ENCODE measurements around the gene TBX3. TPM values are rescaled to one million over a fixed set of nuclear protein-coding genes. Genes with fewer than 3 reads are reported as not detected.

TBX3 gene
- total and polyA plus RNA-seq, 5 donors from 2014 or later, result not detected

GRCh38 chr12:114689075-114689994, 5.4 kb upstream of the TBX3 start:
- ATAC-seq (ENCODE audit: low read depth in 2 of 2), result no peak
- peaks cover 34% of the 10 kb centered on the region for H3K27me3 ChIP-seq (ENCODE audit: control insufficient read depth, insufficient read depth, low read length)
- no peaks in the 10 kb centered on the region for H3K9me3 ChIP-seq (ENCODE audit: control insufficient read depth in 2 of 2, low read length in 2 of 2)
- no peak overlapping the region for H3K27ac ChIP-seq (ENCODE audit: insufficient read depth, low read length, poor library complexity, severe bottlenecking)
- peaks cover 93% of the 10 kb centered on the region for H3K27me3 Mint-ChIP-seq
- H3K9me3 Mint-ChIP-seq, result peaks cover 0 to 8% (median 0%) of the 10 kb centered on the region in 7 donors
- no peak overlapping the region for H3K4me3 ChIP-seq (ENCODE audit: low read depth, low read length)
- peak overlapping the region in 1 of 4 donors; percentile 48 for H3K4me3 Mint-ChIP-seq
- H3K36me3 Mint-ChIP-seq, result peaks cover 4% of the 10 kb centered on the region
- no peaks in the 10 kb centered on the region for H3K36me3 ChIP-seq (ENCODE audit: control insufficient read depth, insufficient read depth, low read length)
- H3K4me1 ChIP-seq (ENCODE audit: control insufficient read depth, insufficient read depth, low read length, poor library complexity, severe bottlenecking), result peaks cover 7% of the 10 kb centered on the region
- no peak overlapping the region for H3K27ac Mint-ChIP-seq
- no peak for DNase-seq
- H3K4me1 Mint-ChIP-seq, result peaks cover 0 to 31% (median 4%) of the 10 kb centered on the region in 4 donors

- Histone ChIP-seq H3K4me1 (ENCODE audit: control insufficient read depth, insufficient read depth, low read length, poor library complexity, severe bottlenecking) (peaks cover 16% of the 10 kb centered on the region), H3K9me3 (ENCODE audit: control insufficient read depth in 2 of 2, low read length in 2 of 2) (no peaks in the 10 kb centered on the region), H3K4me3 (ENCODE audit: low read depth, low read length) (no peak overlapping the region), H3K27ac (ENCODE audit: insufficient read depth, low read length, poor library complexity, severe bottlenecking) (no peak overlapping the region), H3K36me3 (ENCODE audit: control insufficient read depth, insufficient read depth, low read length) (no peaks in the 10 kb centered on the region), H3K27me3 (ENCODE audit: control insufficient read depth, insufficient read depth, low read length) (peaks cover 31% of the 10 kb centered on the region)
- ATAC-seq (ENCODE audit: low read depth in 2 of 2) (no peak), DNase-seq (no peak)
- peaks cover 93% of the 10 kb centered on the region for H3K27me3 Mint-ChIP-seq
- peaks cover 4% of the 10 kb centered on the region for H3K36me3 Mint-ChIP-seq
- peak overlapping the region in 2 of 4 donors; percentile 38 to 66 for H3K4me3 Mint-ChIP-seq
- H3K4me1 Mint-ChIP-seq, result peaks cover 0 to 41% (median 12%) of the 10 kb centered on the region in 4 donors
- H3K27ac Mint-ChIP-seq, result no peak overlapping the region
- H3K9me3 Mint-ChIP-seq, result peaks cover 0 to 15% (median 0%) of the 10 kb centered on the region in 7 donors
These were observed 4.4 kb upstream of the TBX3 start for GRCh38 chr12:114688256-114688845.

GRCh38 chr12:114687802-114688201, 3.8 kb upstream of the TBX3 start:
- peaks cover 4% of the 10 kb centered on the region for H3K36me3 Mint-ChIP-seq
- no peak overlapping the region for H3K4me3 ChIP-seq (ENCODE audit: low read depth, low read length)
- peaks cover 0 to 45% (median 14%) of the 10 kb centered on the region in 4 donors for H3K4me1 Mint-ChIP-seq
- H3K9me3 ChIP-seq (ENCODE audit: control insufficient read depth in 2 of 2, low read length in 2 of 2), result no peaks in the 10 kb centered on the region
- no peak overlapping the region for H3K27ac ChIP-seq (ENCODE audit: insufficient read depth, low read length, poor library complexity, severe bottlenecking)
- peaks cover 93% of the 10 kb centered on the region for H3K27me3 Mint-ChIP-seq
- H3K27me3 ChIP-seq (ENCODE audit: control insufficient read depth, insufficient read depth, low read length), result peaks cover 28% of the 10 kb centered on the region
- ATAC-seq (ENCODE audit: low read depth in 2 of 2) (no peak), DNase-seq (no peak)
- peaks cover 0 to 15% (median 0%) of the 10 kb centered on the region in 7 donors for H3K9me3 Mint-ChIP-seq
- H3K27ac Mint-ChIP-seq, result no peak overlapping the region
- peaks cover 22% of the 10 kb centered on the region for H3K4me1 ChIP-seq (ENCODE audit: control insufficient read depth, insufficient read depth, low read length, poor library complexity, severe bottlenecking)
- H3K4me3 Mint-ChIP-seq, result peak overlapping the region in 1 of 4 donors; percentile 66
- no peaks in the 10 kb centered on the region for H3K36me3 ChIP-seq (ENCODE audit: control insufficient read depth, insufficient read depth, low read length)

- ATAC-seq (ENCODE audit: low read depth in 2 of 2) (no peak), DNase-seq (no peak)
- H3K27me3 Mint-ChIP-seq, result peaks cover 92% of the 10 kb centered on the region
- Histone ChIP-seq H3K4me1 (ENCODE audit: control insufficient read depth, insufficient read depth, low read length, poor library complexity, severe bottlenecking) (peaks cover 22% of the 10 kb centered on the region), H3K9me3 (ENCODE audit: control insufficient read depth in 2 of 2, low read length in 2 of 2) (no peaks in the 10 kb centered on the region), H3K4me3 (ENCODE audit: low read depth, low read length) (no peak overlapping the region), H3K27me3 (ENCODE audit: control insufficient read depth, insufficient read depth, low read length) (peaks cover 26% of the 10 kb centered on the region), H3K36me3 (ENCODE audit: control insufficient read depth, insufficient read depth, low read length) (no peaks in the 10 kb centered on the region), H3K27ac (ENCODE audit: insufficient read depth, low read length, poor library complexity, severe bottlenecking) (no peak overlapping the region)
- H3K4me3 Mint-ChIP-seq, result peak overlapping the region in 3 of 4 donors; percentile 8 to 16 (median 11)
- H3K9me3 Mint-ChIP-seq, result peaks cover 0 to 16% (median 0%) of the 10 kb centered on the region in 7 donors
- peaks cover 0 to 53% (median 14%) of the 10 kb centered on the region in 4 donors for H3K4me1 Mint-ChIP-seq
- H3K27ac Mint-ChIP-seq, result no peak overlapping the region
- H3K36me3 Mint-ChIP-seq, result peaks cover 4% of the 10 kb centered on the region
These were observed 3.0 kb upstream of the TBX3 start for GRCh38 chr12:114686773-114687500.

GRCh38 chr12:114686426-114686772, 2.4 kb upstream of the TBX3 start:
- DNase-seq, result no peak
- Histone ChIP-seq H3K27me3 (ENCODE audit: control insufficient read depth, insufficient read depth, low read length) (peaks cover 30% of the 10 kb centered on the region), H3K4me3 (ENCODE audit: low read depth, low read length) (no peak overlapping the region), H3K4me1 (ENCODE audit: control insufficient read depth, insufficient read depth, low read length, poor library complexity, severe bottlenecking) (peaks cover 22% of the 10 kb centered on the region), H3K36me3 (ENCODE audit: control insufficient read depth, insufficient read depth, low read length) (no peaks in the 10 kb centered on the region), H3K9me3 (ENCODE audit: control insufficient read depth in 2 of 2, low read length in 2 of 2) (peaks cover 0 to 2% of the 10 kb centered on the region in 2 experiments), H3K27ac (ENCODE audit: insufficient read depth, low read length, poor library complexity, severe bottlenecking) (no peak overlapping the region)
- Mint-ChIP-seq H3K9me3 (peaks cover 0 to 16% (median 0%) of the 10 kb centered on the region in 7 donors), H3K36me3 (peaks cover 4% of the 10 kb centered on the region), H3K4me3 (peak overlapping the region in 1 of 4 donors; percentile 11), H3K27ac (no peak overlapping the region), H3K27me3 (peaks cover 92% of the 10 kb centered on the region), H3K4me1 (peaks cover 0 to 56% (median 14%) of the 10 kb centered on the region in 4 donors)
- ATAC-seq (ENCODE audit: low read depth in 2 of 2), result no peak

- H3K9me3 ChIP-seq (ENCODE audit: control insufficient read depth in 2 of 2, low read length in 2 of 2), result peaks cover 0 to 5% of the 10 kb centered on the region in 2 experiments
- no peak overlapping the region for H3K4me3 Mint-ChIP-seq
- peaks cover 0 to 16% (median 0%) of the 10 kb centered on the region in 7 donors for H3K9me3 Mint-ChIP-seq
These were observed 1.9 kb upstream of the TBX3 start for GRCh38 chr12:114685869-114686268.

GRCh38 chr12:114685320-114685781, 1.4 kb upstream of the TBX3 start:
- Histone ChIP-seq H3K4me3 (ENCODE audit: low read depth, low read length) (no peak overlapping the region), H3K4me1 (ENCODE audit: control insufficient read depth, insufficient read depth, low read length, poor library complexity, severe bottlenecking) (peaks cover 22% of the 10 kb centered on the region), H3K27me3 (ENCODE audit: control insufficient read depth, insufficient read depth, low read length) (peaks cover 31% of the 10 kb centered on the region), H3K36me3 (ENCODE audit: control insufficient read depth, insufficient read depth, low read length) (no peaks in the 10 kb centered on the region), H3K27ac (ENCODE audit: insufficient read depth, low read length, poor library complexity, severe bottlenecking) (no peak overlapping the region), H3K9me3 (ENCODE audit: control insufficient read depth in 2 of 2, low read length in 2 of 2) (peaks cover 0 to 5% of the 10 kb centered on the region in 2 experiments)
- Mint-ChIP-seq H3K4me3 (peak overlapping the region in 2 of 4 donors; percentile 4 to 60), H3K27me3 (peaks cover 95% of the 10 kb centered on the region), H3K4me1 (peaks cover 0 to 63% (median 14%) of the 10 kb centered on the region in 4 donors), H3K9me3 (peaks cover 0 to 16% (median 2%) of the 10 kb centered on the region in 7 donors), H3K27ac (peak overlapping the region in 1 of 3 donors; percentile 43), H3K36me3 (peaks cover 4% of the 10 kb centered on the region)
- ATAC-seq (ENCODE audit: low read depth in 2 of 2) (no peak), DNase-seq (no peak)

More at GRCh38 chr12:114685869-114686268, 1.9 kb upstream of the TBX3 start:
- ATAC-seq (ENCODE audit: low read depth in 2 of 2) (no peak), DNase-seq (no peak)
- H3K4me3 ChIP-seq (ENCODE audit: low read depth, low read length), result no peak overlapping the region
- Mint-ChIP-seq H3K4me1 (peaks cover 0 to 58% (median 14%) of the 10 kb centered on the region in 4 donors), H3K27me3 (peaks cover 92% of the 10 kb centered on the region), H3K27ac (no peak overlapping the region), H3K36me3 (peaks cover 4% of the 10 kb centered on the region)
- H3K36me3 ChIP-seq (ENCODE audit: control insufficient read depth, insufficient read depth, low read length), result no peaks in the 10 kb centered on the region
- no peak overlapping the region for H3K27ac ChIP-seq (ENCODE audit: insufficient read depth, low read length, poor library complexity, severe bottlenecking)
- H3K27me3 ChIP-seq (ENCODE audit: control insufficient read depth, insufficient read depth, low read length), result peaks cover 32% of the 10 kb centered on the region
- H3K4me1 ChIP-seq (ENCODE audit: control insufficient read depth, insufficient read depth, low read length, poor library complexity, severe bottlenecking), result peaks cover 22% of the 10 kb centered on the region

Measured in CD4-positive, CD25-positive, alpha-beta regulatory T cell (primary cell).